AG08395 (cell line): ENCODE data around the gene EXOC3L1.

Experiments
- DNase-seq: peaks from one replicate; pipeline ENCODE4 v3.0.0; 2012; ENCODE audit warnings: mixed read lengths, low spot score

EXOC3L1 gene

GRCh38 chr16:67180166-67180565, 9.8 kb downstream of the EXOC3L1 start:
- DNase-seq: no peak

- DNase-seq: no peak
Observed at GRCh38 chr16:67179421-67180080, 10.4 kb downstream of the EXOC3L1 start.

DNA sequence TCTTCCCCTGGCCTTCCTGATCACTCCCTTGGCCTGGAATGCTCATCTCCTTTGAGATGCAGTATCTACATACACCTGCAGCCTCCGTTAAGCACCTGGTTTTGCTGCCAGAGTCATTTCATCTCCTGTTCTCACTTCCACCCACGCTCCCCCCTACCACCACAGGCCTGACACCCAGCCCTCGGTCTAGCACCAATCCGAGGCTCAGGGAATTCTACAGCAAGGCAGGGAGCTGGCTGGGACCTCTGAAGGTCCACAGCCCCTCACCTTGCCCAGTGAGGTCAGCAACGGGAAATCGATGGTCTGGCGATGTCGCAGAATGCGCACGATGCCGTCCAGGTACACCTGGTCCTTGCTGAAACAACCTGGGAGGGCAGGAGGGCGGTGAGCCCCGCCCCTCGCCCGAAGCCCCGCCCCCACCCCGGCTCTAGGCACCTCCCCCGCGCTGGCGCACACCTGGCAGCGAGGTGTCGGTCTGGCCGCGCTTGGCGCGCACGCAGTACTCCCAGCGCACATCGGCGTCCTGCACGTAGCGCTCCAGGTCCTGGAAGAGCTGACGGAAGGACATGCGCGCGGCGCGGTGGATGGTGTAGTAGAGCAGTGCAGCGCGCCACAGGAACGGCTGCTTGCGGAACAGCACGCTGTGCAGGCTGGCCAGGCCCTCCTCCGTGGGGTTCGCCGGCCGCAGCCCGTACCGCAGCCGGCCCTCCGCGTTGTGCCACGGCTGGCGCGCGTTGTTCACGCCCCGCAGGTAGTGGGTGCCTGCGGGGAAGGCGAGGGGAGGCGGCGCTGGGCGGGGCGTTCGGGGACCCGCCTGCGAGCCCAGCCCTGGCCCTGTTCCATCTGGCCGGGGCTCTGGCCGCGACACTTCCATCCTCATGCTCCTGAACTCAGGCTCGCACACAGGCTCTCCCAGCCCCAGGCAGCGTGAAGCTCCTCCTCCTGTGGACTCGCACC, 11.9 kb downstream of the EXOC3L1 start:
- peak; percentile 56 for DNase-seq

DNA sequence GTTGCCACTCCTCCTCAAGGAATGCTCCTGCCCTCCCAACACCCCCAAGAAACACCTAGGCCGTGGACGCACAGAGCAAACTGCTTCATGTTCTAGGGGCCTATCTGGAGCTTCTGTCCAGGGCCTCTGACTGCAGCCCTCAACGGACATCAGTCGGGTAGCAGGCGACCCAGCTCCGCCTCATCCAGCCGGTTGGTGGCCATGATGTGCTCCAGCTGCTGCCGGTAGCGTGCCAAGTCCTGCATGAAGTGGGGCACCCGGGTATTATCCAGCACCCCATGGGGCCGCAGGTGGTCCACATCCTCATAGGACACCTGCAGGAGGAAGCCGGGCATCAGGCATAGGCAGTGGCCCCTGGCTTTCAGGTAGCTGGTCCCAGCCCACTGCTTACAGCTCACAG, 13.3 kb downstream of the EXOC3L1 start:
- no peak for DNase-seq

DNA sequence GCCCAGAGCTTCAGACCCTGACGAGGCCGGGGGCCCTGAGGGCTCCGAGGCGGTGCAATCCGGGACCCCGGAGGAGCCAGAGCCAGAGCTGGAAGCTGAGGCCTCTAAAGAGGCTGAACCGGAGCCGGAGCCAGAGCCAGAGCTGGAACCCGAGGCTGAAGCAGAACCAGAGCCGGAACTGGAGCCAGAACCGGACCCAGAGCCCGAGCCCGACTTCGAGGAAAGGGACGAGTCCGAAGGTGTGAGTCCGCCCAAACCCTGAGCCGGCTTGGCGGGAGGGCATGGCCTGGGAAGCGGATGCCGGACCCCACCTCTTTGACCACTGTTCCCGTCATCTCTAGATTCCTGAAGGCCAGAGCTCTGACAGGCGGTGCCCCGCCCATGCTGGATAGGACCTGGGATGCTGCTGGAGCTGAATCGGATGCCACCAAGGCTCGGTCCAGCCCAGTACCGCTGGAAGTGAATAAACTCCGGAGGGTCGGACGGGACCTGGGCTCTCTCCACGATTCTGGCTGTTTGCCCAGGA, 15.2 kb downstream of the EXOC3L1 start:
- DNase-seq: no peak

DNA sequence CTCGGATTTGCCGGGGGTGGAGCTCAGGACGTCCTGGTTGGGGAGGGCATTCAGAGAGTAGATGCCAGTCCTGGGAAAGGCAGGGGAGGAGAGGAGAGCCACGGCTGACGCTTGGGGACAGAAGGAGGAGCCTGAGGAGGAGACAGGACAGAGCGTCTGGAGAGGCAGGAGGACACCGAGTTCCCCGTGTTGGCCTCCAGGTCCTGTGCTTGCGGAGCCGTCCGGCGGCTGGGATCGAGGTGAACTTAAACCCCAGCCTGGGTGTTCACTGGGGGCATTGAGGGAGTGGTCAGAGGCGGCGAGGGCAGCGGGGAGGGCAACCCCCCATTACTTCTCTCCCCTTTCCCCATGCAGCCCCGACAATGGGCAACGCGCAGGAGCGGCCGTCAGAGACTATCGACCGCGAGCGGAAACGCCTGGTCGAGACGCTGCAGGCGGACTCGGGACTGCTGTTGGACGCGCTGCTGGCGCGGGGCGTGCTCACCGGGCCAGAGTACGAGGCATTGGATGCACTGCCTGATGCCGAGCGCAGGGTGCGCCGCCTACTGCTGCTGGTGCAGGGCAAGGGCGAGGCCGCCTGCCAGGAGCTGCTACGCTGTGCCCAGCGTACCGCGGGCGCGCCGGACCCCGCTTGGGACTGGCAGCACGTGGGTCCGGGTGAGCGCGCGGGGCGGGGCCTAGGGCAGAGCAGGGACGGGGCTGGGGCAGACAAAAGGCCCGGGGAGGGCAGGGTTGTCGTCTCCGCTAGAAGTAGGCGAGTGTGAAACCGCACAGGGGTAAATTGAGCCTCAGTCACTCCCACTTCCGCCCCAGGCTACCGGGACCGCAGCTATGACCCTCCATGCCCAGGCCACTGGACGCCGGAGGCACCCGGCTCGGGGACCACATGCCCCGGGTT, 15.9 kb downstream of the EXOC3L1 start:
- peak; percentile 82 for DNase-seq

DNA sequence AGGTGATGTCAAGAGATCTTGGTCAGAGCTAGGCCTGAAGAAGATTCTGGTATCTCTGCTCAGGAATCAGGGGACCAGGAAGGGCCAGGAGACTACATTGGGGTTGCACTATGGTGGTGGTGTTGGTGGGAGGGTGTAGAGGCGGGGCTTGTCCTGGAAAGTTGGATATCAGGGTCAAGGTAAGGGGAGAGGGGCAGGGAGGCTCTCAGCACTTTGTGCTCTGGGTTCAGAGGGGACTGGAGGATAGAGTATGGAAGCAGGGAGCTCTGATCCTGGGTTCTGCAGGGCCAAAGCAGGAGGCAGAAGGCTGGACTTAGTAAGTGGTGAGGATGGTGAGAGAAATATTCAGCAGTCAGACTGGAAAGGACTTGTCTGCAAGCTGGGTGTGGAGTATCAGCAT, 16.6 kb downstream of the EXOC3L1 start:
- no peak for DNase-seq

- no peak for DNase-seq
Observed at GRCh38 chr16:67170949-67171649, 18.8 kb downstream of the EXOC3L1 start.

DNA sequence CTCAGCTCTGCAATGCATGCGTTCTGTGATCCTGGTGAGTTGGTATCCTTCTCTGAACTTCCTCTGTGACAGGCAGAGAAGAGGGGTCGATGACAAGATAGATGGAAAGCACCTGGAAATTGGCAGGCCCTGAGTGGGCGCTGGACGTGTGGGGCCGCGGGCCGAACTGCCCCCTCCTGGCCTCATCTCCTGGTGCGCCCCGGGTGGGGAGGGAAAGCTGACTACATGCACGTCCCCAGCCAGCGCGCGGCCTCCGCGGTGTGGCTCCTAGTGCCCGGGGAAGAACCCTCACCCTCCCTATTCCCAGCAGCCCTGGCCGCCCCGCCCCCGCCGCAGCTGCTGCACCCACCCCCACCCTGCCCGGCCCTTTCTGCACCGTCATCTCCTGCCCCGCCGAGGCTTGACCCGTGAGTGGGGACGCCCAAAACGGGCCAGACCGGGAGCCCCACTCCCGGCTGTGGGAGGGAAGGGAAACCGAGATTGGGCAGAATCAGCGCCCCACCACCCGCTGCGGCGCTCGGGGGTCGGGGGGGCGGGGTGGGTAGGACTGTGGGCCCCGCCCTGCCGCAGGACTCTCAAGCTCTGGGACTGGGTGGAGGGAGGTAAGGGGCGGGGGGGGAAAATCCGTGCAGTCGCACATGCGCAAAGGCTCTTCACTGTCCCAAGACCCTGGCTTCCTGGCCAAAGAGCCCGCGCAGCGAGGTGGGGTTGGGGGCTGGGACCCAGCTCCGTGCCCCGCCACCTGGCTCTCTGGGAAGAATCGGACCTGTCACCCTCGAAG, 19.6 kb downstream of the EXOC3L1 start, which contains the start of gene NOL3:
Gene NOL3, plus strand, starts transcription at position 371 of the 781 bp plus-strand sequence.
- DNase-seq: peak; percentile 83

- DNase-seq: no peak
Observed at GRCh38 chr16:67169642-67170167, 20.2 kb downstream of the EXOC3L1 start.

DNA sequence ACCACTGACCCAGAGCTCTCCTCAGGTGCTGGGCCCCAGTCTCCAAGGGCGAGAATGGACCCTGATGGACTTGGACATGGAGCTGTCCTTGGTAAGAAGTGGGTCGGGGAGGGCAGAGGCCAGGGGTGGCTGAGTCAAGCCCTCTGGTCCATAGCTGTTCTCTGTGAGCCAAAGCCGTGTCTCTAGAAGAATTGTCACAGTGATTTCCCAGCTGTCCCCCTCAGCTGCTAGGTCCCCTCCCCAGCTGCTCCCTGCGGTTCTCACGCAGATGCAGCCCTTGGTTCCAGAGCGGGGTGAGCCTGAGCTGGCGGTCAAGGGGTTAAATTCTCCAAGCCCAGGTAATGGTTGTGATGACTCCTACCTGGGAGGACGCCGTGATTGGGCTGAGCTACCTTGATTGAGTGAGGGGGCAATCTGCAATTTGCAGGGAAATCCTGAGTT, 20.9 kb downstream of the EXOC3L1 start:
- no peak for DNase-seq

DNA sequence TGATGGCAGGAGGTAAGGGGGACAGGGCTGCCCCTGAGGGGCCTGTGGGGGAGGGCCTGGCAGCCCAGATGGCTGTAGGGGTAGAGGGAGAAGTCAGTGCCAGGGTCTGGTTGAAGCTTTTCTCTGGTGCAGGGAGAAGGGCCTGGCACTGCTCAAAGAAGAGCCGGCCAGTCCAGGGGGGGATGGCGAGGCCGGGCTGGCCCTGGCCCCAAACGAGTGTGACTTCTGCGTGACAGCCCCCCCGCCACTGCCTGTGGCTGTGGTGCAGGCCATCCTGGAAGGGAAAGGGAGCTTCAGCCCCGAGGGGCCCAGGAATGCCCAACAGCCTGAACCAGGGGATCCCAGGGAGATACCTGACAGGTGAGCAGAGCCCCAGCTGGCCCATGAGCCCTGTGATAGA, 22.3 kb downstream of the EXOC3L1 start:
- no peak for DNase-seq

- DNase-seq: no peak
Observed at GRCh38 chr16:67166598-67167168, 23.3 kb downstream of the EXOC3L1 start.

GRCh38 chr16:67166110-67166547, 23.8 kb downstream of the EXOC3L1 start:
- no peak for DNase-seq

GRCh38 chr16:67165121-67166078, 24.5 kb downstream of the EXOC3L1 start:
- no peak for DNase-seq

- peak; percentile 47 for DNase-seq
Observed at GRCh38 chr16:67164599-67165061, 25.3 kb downstream of the EXOC3L1 start, which contains the start of gene HSF4. Gene HSF4 (plus strand): TSS chr16:67164745. CDS start chr16:67164812, 67 bp downstream.

DNA sequence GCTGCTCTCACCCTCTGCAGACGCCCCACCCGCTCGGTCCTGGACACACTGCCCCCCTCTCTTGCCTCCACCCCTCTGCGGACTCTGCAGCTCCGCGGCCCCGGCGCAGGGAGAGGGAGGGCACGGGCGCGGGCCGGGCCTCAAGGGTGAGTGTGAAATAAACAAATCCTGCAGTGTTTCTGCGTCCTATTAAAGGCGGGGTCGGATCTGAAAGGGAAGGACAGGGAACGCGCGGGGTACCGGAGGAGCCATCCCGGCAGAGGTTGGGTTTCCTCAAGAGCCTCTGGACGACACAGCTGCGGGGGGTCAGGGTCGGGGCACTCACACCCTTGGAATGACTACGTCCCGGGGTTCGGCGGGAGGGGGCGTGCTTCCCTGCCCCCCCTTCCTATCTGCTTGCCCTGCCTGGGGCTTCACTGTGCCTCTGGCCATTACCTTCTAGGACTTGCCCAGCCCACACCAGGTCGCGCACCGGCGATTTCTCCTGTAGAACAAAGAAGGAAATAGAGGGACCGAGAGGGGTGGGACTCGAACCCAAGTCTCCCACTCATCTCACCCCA, 25.9 kb downstream of the EXOC3L1 start:
- no peak for DNase-seq
